Measurements from ENCODE around the gene INKA1. TPM values are rescaled to one million over a fixed set of nuclear protein-coding genes. Genes with fewer than 3 reads are reported as not detected.

INKA1 gene
- total RNA-seq, 1 donor = 5.8 TPM

DNA sequence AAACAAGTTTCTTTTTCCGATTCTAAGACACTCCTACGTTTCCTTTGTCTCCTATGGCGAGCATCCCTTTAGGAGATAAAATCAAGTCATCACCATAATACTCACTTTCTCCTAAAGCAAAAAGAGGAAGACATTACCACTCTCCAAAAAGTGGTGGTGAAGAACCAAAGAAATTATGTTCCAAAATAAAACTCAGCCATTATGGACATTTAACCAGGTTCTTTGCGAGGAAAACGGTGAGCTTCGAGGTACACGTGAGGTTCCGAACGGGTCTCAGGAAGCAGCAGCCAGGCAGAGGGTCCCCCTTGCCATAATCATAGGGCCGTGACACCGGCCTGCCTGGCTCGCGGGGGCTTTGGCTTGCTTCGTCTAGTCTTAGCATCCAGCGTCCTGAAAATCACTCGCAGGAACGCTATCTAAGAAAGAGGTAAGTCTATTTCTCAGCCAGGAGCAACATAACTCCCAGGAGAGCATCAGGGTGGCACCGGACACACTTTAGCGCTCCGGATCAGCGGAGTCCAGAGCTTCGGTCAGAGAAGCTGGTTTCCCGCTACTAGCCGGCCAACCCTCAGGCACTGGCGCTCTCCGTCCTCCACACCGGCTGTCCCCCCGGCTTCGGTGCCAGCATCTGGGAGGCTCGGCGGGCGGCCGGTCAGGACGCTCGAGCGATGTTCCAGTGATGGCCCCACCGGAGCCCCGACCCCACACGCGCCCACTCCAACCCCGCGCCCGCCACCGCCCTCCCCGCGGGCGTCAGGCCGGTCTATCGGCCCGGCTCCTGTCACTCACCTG, 17.3 kb upstream of the INKA1 start:
- H2AFZ ChIP-seq (ENCODE audit: low read length) = peak overlapping the region; percentile 84

DNA sequence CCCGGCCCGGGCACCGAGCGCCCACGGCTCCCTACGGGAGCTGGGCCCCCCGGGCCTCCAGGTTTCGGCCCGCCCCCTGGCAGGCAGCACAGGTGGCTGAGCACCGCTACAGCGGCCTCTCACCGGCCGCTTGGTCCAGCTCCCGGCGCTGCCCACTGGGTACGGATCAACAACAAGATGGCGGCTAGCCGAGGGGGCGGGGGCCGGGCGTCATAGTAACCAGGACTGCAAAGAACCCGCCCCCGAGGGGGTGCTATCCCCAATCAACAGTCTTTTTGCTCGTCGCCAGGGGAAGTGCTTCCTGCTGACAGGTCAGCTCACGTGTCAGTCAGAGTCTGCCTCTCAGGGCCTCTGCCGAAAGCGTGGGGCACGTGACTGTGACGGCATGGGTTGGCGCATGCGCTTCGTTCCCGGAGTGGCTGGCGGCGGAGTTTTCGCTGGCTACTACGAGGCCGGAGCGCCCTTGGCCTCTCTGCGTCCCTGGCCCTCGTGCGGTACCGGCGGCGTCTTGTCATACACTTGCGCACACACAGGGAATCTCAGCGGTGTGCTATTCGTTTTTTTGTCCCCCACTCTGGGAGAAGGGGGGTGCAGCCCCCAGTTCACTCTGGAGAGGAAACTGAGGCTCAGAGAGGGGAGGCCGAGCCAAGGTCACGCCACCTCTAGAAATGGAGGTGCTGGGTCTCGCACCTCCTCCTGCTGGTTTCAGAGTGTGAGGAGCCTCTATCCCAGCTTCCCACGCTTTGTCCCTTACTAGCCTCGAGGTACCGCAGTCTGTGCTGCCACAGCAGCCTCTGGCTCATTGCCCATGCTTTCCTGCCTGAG, 16.5 kb upstream of the INKA1 start, which contains the start of gene IP6K1:
Gene IP6K1, minus strand, starts transcription at position 186 of the 825 bp plus-strand sequence. CDS start 38,502 bp downstream, outside the sequence.
- TF ChIP-seq, protein P1, sequence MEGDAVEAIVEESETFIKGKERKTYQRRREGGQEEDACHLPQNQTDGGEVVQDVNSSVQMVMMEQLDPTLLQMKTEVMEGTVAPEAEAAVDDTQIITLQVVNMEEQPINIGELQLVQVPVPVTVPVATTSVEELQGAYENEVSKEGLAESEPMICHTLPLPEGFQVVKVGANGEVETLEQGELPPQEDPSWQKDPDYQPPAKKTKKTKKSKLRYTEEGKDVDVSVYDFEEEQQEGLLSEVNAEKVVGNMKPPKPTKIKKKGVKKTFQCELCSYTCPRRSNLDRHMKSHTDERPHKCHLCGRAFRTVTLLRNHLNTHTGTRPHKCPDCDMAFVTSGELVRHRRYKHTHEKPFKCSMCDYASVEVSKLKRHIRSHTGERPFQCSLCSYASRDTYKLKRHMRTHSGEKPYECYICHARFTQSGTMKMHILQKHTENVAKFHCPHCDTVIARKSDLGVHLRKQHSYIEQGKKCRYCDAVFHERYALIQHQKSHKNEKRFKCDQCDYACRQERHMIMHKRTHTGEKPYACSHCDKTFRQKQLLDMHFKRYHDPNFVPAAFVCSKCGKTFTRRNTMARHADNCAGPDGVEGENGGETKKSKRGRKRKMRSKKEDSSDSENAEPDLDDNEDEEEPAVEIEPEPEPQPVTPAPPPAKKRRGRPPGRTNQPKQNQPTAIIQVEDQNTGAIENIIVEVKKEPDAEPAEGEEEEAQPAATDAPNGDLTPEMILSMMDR (IDR thresholded peaks at IDR 0.05; ENCODE audit: extremely low read depth, low read depth, low read length) = no peak
- peak within 1 kb of the TSS; percentile 96 for H2AFZ ChIP-seq (ENCODE audit: low read length)
- peaks cover 15% of the 10 kb centered on the region for H3K4me1 ChIP-seq (ENCODE audit: insufficient read depth, low read length)
- H3K9me3 ChIP-seq (ENCODE audit: low read depth, low read length) = no peaks in the 10 kb centered on the region
- peaks cover 48% of the 10 kb centered on the region for H3K79me2 ChIP-seq (ENCODE audit: insufficient read depth, low read length)
- peaks cover 11% of the 10 kb centered on the region for H3K36me3 ChIP-seq (ENCODE audit: insufficient read depth, low read length)
- H4K20me1 ChIP-seq (ENCODE audit: insufficient read depth, low read length) = peaks cover 15% of the 10 kb centered on the region
- peak within 1 kb of the TSS; percentile 80 for H3K27ac ChIP-seq (ENCODE audit: low read depth, low read length)
- peaks cover 5% of the 10 kb centered on the region for H3K27me3 ChIP-seq (ENCODE audit: insufficient read depth, low read length)
- peak within 1 kb of the TSS; percentile 87 for H3K4me3 ChIP-seq (ENCODE audit: insufficient read depth, low read length)
- peak within 1 kb of the TSS; percentile 85 for H3K4me2 ChIP-seq (ENCODE audit: insufficient read depth, low read length)
- peak; percentile 100 for DNase-seq (ENCODE audit: insufficient read length, low spot score, missing footprints)

More for the DNA sequence above, 17.3 kb upstream of the INKA1 start:
- peaks cover 17% of the 10 kb centered on the region for H3K36me3 ChIP-seq (ENCODE audit: insufficient read depth, low read length)
- peak overlapping the region; percentile 87 for H3K4me3 ChIP-seq (ENCODE audit: insufficient read depth, low read length)
- TF ChIP-seq, protein P1 (IDR thresholded peaks at IDR 0.05; ENCODE audit: extremely low read depth, low read depth, low read length) = no peak
- peaks cover 56% of the 10 kb centered on the region for H3K79me2 ChIP-seq (ENCODE audit: insufficient read depth, low read length)
- no peaks in the 10 kb centered on the region for H3K9me3 ChIP-seq (ENCODE audit: low read depth, low read length)
- peak overlapping the region; percentile 80 for H3K27ac ChIP-seq (ENCODE audit: low read depth, low read length)
- peaks cover 15% of the 10 kb centered on the region for H3K4me1 ChIP-seq (ENCODE audit: insufficient read depth, low read length)
- H3K4me2 ChIP-seq (ENCODE audit: insufficient read depth, low read length) = peak overlapping the region; percentile 85
- peaks cover 15% of the 10 kb centered on the region for H4K20me1 ChIP-seq (ENCODE audit: insufficient read depth, low read length)
- H3K27me3 ChIP-seq (ENCODE audit: insufficient read depth, low read length) = peaks cover 5% of the 10 kb centered on the region
- peak; percentile 84 for DNase-seq (ENCODE audit: insufficient read length, low spot score, missing footprints)

DNA sequence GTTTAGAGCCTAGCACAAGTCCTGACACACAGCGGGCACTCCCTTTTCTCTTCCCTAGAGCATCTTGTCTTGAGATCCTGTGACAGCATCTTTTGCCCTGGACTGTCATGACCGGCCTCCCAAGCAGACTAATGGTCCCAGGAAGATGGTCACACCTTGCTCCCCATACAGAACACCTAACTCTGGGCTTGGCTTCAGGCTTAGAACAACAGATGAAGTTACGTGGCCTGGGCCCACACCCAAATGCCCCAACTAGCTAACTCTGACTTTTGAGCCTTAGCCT, 15.9 kb upstream of the INKA1 start:
- TF ChIP-seq, protein P1 (IDR thresholded peaks at IDR 0.05; ENCODE audit: extremely low read depth, low read depth, low read length) = no peak
- DNase-seq (ENCODE audit: insufficient read length, low spot score, missing footprints) = peak; percentile 47
- Histone ChIP-seq H3K27ac (ENCODE audit: low read depth, low read length) (peak overlapping the region; percentile 80), H3K9me3 (ENCODE audit: low read depth, low read length) (no peaks in the 10 kb centered on the region), H3K27me3 (ENCODE audit: insufficient read depth, low read length) (peaks cover 5% of the 10 kb centered on the region), H3K79me2 (ENCODE audit: insufficient read depth, low read length) (peaks cover 42% of the 10 kb centered on the region), H3K4me2 (ENCODE audit: insufficient read depth, low read length) (peak overlapping the region; percentile 85), H3K4me3 (ENCODE audit: insufficient read depth, low read length) (peak overlapping the region; percentile 87), H4K20me1 (ENCODE audit: insufficient read depth, low read length) (peaks cover 15% of the 10 kb centered on the region), H3K36me3 (ENCODE audit: insufficient read depth, low read length) (peaks cover 7% of the 10 kb centered on the region), H3K4me1 (ENCODE audit: insufficient read depth, low read length) (peaks cover 15% of the 10 kb centered on the region), H2AFZ (ENCODE audit: low read length) (peak overlapping the region; percentile 96)

DNA sequence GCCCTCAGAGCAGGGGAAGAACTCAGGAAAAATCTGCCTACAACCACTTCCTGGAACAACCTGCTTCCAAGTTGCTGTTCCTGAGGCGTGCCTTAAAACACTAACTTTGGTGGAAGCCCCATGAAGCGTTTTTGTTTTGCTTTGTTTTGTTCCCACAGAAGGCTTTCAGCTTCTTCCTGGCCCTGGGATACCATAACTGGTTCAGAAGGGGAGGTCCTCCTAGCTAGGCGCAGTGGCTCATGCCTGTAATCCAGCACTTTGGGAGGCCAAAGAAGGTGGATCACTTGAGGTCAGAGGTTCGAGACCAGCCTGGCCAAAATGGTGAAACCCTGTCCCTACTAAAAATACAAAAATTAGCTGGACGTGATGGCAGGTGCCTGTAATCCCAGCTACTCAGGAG, 15.5 kb upstream of the INKA1 start:
- Histone ChIP-seq H3K4me3 (ENCODE audit: insufficient read depth, low read length) (no peak overlapping the region), H3K4me1 (ENCODE audit: insufficient read depth, low read length) (peaks cover 15% of the 10 kb centered on the region), H4K20me1 (ENCODE audit: insufficient read depth, low read length) (peaks cover 12% of the 10 kb centered on the region), H3K4me2 (ENCODE audit: insufficient read depth, low read length) (no peak overlapping the region), H3K9me3 (ENCODE audit: low read depth, low read length) (no peaks in the 10 kb centered on the region), H3K27ac (ENCODE audit: low read depth, low read length) (no peak overlapping the region), H3K36me3 (ENCODE audit: insufficient read depth, low read length) (peaks cover 7% of the 10 kb centered on the region), H3K79me2 (ENCODE audit: insufficient read depth, low read length) (peaks cover 38% of the 10 kb centered on the region), H3K27me3 (ENCODE audit: insufficient read depth, low read length) (peaks cover 5% of the 10 kb centered on the region), H2AFZ (ENCODE audit: low read length) (no peak overlapping the region)
- no peak for DNase-seq (ENCODE audit: insufficient read length, low spot score, missing footprints)
- TF ChIP-seq, protein P1 (IDR thresholded peaks at IDR 0.05; ENCODE audit: extremely low read depth, low read depth, low read length) = no peak
